GM21723 (cell line): ENCODE measurements around the gene TBR1.

ENCODE experiments used
- ATAC-seq: cut with Tn5 transposase; IDR thresholded peaks from one replicate; pipeline ENCODE4 v1.9.1; 2021; ENCODE audit warnings: mild to moderate bottlenecking, moderate library complexity; ENCODE audit not compliant: unreplicated experiment

Gene TBR1

GRCh38 chr2:161414042-161415033 lies 1.8 kb upstream of the TBR1 start:
- peak; percentile 39 for ATAC-seq

DNA sequence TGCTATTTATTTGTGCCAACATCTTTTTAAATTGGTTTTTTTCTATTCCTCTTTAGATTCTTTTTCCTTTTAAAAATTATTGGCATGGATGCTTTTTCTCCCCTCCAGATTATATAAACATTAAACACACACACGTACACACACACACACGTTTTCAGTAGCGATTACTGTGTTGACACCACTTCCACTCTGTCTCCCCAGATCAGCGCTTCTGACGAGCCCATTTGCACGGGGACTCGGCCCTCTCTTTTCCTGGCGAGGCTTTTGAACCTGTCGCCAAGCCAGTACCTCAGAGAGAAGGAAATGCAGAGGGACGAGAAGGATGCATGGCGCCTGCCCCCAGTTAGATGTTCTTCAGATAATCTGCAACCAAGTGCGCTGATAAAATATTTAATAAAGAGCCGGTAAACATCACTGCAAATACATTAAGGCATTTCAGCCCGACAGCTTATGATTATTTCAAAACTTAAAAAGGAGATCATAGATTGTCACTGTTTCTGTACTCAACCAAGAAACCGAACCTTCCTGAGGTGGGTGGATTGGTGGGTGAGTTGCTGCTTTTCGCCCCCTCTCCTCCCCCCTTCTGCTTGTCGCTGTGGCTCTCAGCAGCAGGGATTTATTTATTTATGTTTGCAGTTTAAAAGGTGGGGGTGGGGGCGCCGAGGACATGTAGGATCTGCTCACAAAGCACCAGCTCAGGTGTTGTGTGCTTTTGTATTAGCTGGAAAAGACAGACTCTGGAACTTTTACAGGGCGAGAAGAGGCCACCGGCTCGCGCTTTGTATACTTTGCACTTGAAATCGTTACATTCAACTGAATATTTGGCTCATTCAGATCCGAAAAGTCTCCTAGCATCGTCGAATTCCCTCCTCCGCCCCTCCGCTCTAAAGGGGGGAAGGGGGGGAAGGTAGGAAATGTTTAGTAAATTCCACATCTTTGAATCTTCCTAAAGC lies 787 bp upstream of the TBR1 start:
- ATAC-seq: peak; percentile 31

DNA sequence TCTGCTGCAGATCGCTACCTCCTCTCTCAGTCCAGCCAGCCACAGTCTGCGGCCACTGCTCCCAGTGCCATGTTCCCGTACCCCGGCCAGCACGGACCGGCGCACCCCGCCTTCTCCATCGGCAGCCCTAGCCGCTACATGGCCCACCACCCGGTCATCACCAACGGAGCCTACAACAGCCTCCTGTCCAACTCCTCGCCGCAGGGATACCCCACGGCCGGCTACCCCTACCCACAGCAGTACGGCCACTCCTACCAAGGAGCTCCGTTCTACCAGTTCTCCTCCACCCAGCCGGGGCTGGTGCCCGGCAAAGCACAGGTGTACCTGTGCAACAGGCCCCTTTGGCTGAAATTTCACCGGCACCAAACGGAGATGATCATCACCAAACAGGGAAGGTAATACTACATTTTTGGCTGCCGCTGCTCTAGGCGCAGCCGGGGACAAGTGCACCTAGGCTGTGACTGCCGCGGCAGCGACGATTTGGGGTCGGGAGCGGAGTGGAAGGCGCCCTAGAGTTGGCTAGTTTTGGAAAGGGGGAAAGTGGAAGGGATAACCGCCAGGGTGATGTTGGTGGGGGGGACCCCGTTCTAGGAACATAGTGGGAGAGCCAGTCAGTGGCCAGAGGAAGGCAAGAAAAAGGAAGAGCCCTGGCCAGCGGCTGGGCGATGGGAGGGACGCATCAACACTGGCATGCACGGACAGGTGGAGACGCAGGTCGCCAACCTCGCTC lies 776 bp downstream of the TBR1 start:
- no peak for ATAC-seq

- no peak for ATAC-seq
These were observed 1.6 kb downstream of the TBR1 start for GRCh38 chr2:161417438-161418274.

DNA sequence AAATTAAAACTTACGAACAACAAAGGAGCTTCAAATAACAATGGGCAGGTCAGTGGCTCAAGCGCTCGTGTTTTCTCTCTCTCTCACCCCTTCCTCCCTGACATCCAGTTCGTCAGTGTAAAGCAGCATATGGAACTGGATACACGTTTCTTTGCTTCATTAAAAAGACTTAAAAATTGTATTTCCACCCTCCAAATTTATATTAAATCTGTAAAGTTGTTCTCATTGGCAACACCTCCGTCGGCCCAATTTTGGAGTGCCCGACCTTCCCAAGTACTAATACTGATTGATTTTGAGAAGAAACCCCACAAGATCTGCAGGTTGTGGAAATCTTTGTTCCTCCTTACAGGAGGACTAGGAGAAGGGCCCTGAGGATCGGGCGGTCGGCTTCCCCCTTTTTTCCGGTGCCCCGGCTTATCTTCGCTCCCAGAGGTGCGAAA lies 2.2 kb downstream of the TBR1 start:
- ATAC-seq: no peak

GRCh38 chr2:161418715-161419637 lies 2.9 kb downstream of the TBR1 start:
- no peak for ATAC-seq

- ATAC-seq: no peak
These were observed 3.6 kb downstream of the TBR1 start for GRCh38 chr2:161419638-161420190.

GRCh38 chr2:161420406-161421074 lies 4.4 kb downstream of the TBR1 start:
- ATAC-seq: no peak

DNA sequence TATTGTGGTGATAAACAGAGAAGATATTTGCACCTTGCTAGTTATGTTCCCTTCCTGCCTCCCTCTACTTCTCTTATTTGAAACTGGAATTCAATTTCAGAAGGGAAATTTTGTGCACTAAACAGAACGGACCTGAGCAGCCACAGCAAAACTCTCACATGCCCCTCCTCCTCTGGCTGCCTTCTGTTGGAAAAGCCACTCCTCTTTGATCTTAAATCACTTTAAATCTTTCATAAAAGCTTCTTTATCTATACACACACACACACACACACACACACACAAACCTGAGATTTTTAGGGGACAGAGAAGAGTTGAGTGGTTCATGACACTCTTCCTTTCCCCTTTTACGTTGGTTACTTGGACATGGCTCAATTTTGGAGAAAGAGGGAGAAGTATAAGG lies 5.6 kb downstream of the TBR1 start:
- no peak for ATAC-seq

GRCh38 chr2:161422816-161423403 lies 6.8 kb downstream of the TBR1 start:
- peak; percentile 17 for ATAC-seq

DNA sequence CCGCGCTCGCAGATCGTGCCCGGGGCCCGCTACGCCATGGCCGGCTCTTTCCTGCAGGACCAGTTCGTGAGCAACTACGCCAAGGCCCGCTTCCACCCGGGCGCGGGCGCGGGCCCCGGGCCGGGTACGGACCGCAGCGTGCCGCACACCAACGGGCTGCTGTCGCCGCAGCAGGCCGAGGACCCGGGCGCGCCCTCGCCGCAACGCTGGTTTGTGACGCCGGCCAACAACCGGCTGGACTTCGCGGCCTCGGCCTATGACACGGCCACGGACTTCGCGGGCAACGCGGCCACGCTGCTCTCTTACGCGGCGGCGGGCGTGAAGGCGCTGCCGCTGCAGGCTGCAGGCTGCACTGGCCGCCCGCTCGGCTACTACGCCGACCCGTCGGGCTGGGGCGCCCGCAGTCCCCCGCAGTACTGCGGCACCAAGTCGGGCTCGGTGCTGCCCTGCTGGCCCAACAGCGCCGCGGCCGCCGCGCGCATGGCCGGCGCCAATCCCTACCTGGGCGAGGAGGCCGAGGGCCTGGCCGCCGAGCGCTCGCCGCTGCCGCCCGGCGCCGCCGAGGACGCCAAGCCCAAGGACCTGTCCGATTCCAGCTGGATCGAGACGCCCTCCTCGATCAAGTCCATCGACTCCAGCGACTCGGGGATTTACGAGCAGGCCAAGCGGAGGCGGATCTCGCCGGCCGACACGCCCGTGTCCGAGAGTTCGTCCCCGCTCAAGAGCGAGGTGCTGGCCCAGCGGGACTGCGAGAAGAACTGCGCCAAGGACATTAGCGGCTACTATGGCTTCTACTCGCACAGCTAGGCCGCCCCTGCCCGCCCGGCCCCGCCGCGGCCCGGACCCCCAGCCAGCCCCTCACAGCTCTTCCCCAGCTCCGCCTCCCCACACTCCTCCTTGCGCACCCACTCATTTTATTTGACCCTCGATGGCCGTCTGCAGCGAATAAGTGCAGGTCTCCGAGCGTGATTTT lies 7.6 kb downstream of the TBR1 start:
- ATAC-seq: peak; percentile 40

- no peak for ATAC-seq
These were observed 8.3 kb downstream of the TBR1 start for GRCh38 chr2:161424394-161424769.

DNA sequence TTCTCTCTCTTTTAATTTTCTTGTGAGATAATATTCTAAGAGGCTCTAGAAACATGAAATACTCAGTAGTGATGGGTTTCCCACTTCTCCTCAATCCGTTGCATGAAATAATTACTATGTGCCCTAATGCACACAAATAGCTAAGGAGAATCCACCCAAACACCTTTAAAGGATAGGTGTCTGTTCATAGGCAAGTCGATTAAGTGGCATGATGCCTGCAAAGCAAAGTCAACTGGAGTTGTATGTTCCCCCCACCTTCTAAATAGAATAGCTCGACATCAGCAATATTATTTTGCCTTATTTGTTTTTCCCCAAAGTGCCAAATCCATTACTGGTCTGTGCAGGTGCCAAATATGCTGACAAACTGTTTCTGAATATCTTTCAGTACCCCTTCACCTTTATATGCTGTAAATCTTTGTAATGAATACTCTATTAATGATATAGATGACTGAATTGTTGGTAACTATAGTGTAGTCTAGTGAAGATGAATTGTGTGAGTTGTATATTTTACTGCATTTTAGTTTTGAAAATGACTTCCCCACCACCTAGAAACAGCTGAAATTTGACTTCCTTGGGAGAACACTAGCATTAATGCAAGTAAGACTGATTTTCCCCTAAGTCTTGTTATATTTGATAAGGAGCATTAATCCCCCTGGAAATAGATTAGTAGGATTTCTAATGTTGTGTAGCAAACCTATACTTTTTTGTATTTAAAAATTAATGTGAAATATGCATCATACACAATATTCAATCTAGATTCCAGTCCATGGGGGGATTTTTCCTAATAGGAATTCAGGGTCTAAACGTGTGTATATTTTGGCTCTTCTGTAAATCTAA lies 9.0 kb downstream of the TBR1 start:
- ATAC-seq: no peak

DNA sequence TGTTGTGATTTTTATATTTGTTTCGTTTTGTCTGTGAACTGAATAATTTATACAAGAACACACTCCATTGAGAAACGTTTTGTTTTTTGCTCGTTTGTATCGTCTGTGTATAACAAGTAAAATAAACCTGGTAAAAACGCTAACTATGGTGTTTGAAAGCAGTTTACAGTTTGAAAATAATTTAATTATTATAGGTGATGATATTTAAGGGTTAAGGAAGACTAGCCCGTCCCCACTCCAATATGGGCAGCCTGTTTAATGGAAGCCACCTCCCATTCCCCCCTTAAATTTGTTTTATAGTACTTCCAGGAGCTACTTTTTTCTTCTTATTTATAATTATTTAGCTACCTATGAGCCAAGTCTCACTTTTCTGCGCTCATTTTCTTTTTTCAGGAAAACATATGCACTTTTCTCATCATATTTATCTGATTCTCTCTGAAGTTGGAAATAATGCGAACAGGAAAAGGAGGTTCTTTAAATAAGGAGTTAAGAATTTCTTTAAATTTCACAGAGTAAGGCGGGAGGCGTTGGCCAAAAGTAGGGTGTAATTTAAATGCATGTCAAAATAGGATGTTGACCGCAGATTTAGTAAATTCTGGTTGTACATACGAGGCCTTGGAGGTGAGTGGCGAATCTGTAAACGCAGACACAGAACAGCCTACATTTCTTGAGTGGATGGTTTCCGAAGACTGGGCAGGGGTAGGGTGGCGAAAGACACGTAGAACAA lies 9.8 kb downstream of the TBR1 start:
- ATAC-seq: no peak

DNA sequence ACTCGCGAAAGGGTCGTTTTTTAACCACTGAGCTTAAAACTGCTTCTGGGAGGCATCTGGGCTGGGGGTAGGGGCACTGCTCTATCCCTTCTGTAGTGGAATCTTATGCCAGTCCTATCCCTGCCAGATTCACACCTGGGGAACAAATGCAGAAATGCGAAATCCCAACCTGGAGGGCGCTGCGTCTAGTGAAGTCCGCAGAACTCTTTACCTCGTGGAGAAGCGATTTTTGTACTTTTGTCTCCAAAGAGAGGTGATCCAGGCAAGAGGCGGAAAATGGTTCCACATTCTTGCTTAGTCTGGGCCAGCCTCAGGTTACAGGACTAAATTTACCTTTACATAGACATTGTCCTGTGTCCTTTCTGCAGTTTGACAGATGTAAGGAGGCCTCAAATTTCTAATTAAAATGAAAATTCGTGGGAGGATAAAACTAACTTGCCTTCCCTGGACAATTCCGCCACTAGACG lies 10.4 kb downstream of the TBR1 start:
- no peak for ATAC-seq
